Keratinocyte (primary cell): ENCODE measurements around the gene MMD2. TPM values are rescaled to one million over a fixed set of nuclear protein-coding genes. Genes with fewer than 3 reads are reported as not detected.

Source experiments
- DNase-seq: peaks from one replicate; pipeline ENCODE4 v3.0.0-alpha.2; 2011; ENCODE audit warnings: low read depth, missing footprints, low spot score
- FAIRE-seq: peaks from 2 replicates; lab custom pipeline; 2011; peaks lifted over from hg19 to GRCh38; lab: Jason Lieb, UNC
- H2AFZ ChIP-seq: 2 replicates; pipeline ENCODE4 v1.6.0; 2012; ENCODE audit warnings: low read length, control low read depth, inconsistent platforms; ENCODE audit not compliant: control insufficient read depth
- H3K27ac ChIP-seq: 2 replicates; pipeline ENCODE4 v1.5.1; 2011; ENCODE audit warnings: low read length; ENCODE audit not compliant: control insufficient read depth, insufficient read depth
- H3K27me3 ChIP-seq: 3 replicates; pipeline ENCODE4 v1.6.0; 2011; ENCODE audit warnings: low read length; ENCODE audit not compliant: control insufficient read depth, insufficient read depth; ENCODE audit errors: extremely low read depth
- H3K36me3 ChIP-seq, 2 experiments: 2 replicates in 1 of 2; 3 replicates in 1 of 2; pipeline ENCODE4 v1.5.1; 2011; ENCODE audit warnings: low read length in 2 of 2, mild to moderate bottlenecking in 1 of 2; ENCODE audit not compliant: control insufficient read depth in 2 of 2, insufficient read depth in 2 of 2; ENCODE audit errors: extremely low read depth in 1 of 2
- H3K4me1 ChIP-seq: 3 replicates; pipeline ENCODE4 v1.5.1; 2011; ENCODE audit warnings: low read length; ENCODE audit not compliant: control insufficient read depth, insufficient read depth; ENCODE audit errors: extremely low read depth
- H3K4me2 ChIP-seq: 3 replicates; pipeline ENCODE4 v1.6.0; 2011; ENCODE audit warnings: low read depth, low read length; ENCODE audit not compliant: control insufficient read depth, insufficient read depth; ENCODE audit errors: extremely low read depth
- H3K4me3 ChIP-seq, 3 experiments: fragments of 200-600 bp in 1 of 3; sonication (generic) in 1 of 3; 2 replicates in 2 of 3; 3 replicates in 1 of 3; pipeline ENCODE4 v1.5.1; 2011 to 2016; ENCODE audit warnings: low read length in 3 of 3, mild to moderate bottlenecking in 3 of 3, control low read depth in 2 of 3, inconsistent platforms in 1 of 3, low read depth in 1 of 3, mixed read lengths in 1 of 3, mixed run types in 1 of 3, moderate library complexity in 1 of 3; ENCODE audit not compliant: control insufficient read depth in 2 of 3, insufficient read depth in 2 of 3; ENCODE audit errors: extremely low read depth in 1 of 3
- H3K79me2 ChIP-seq: 2 replicates; pipeline ENCODE4 v1.6.0; 2012; ENCODE audit warnings: low read length; ENCODE audit not compliant: control insufficient read depth, insufficient read depth
- H3K9ac ChIP-seq: 3 replicates; pipeline ENCODE4 v1.6.0; 2011; ENCODE audit warnings: low read length; ENCODE audit not compliant: control insufficient read depth, insufficient read depth; ENCODE audit errors: extremely low read depth
- H3K9me1 ChIP-seq: 3 replicates; pipeline ENCODE4 v1.6.0; 2011; ENCODE audit warnings: low read length; ENCODE audit not compliant: control insufficient read depth, insufficient read depth; ENCODE audit errors: extremely low read depth
- H3K9me3 ChIP-seq: 2 replicates; pipeline ENCODE4 v1.5.1; 2012; ENCODE audit warnings: low read depth, low read length; ENCODE audit not compliant: control insufficient read depth
- H4K20me1 ChIP-seq: 3 replicates; pipeline ENCODE4 v1.6.0; 2011; ENCODE audit warnings: low read length; ENCODE audit not compliant: control insufficient read depth, insufficient read depth; ENCODE audit errors: extremely low read depth
- CTCF ChIP-seq, 3 experiments: IDR thresholded peaks in 1 of 3; conservative IDR thresholded peaks in 1 of 3; optimal IDR thresholded peaks in 1 of 3; 2 replicates in 2 of 3; 3 replicates in 1 of 3; pipeline versions ENCODE3 to v1.5.1; 2011; ENCODE audit warnings: low read length in 3 of 3, mild to moderate bottlenecking in 3 of 3, moderate library complexity in 2 of 3, control low read depth in 1 of 3, inconsistent platforms in 1 of 3; ENCODE audit not compliant: insufficient read depth in 2 of 3; ENCODE audit errors: extremely low read depth in 1 of 3
- EZH2 ChIP-seq: IDR thresholded peaks from one replicate; pipeline ENCODE4 v1.6.1; 2012; ENCODE audit warnings: inconsistent platforms, mild to moderate bottlenecking, low read length, moderate library complexity
- dilution Hi-C: fragments of 300-500 bp; cut with MboI; formaldehyde crosslinking; loops from one replicate; pipeline ENCODE4 v1.7.0; 2020; ENCODE audit warnings: low sequenced_read_pairs; ENCODE audit not compliant: extremely low pct_ligation_motif_present
- polyA plus RNA-seq, 5 experiments: library from polyadenylated mRNA; depleted of rRNA in 3 of 5; stranded (reverse) in 3 of 5; stranded (forward) in 1 of 5; unstranded in 1 of 5; fragments of >200 nt; gene quantifications; 1 replicate in 1 of 5; 2 replicates in 3 of 5; 3 replicates in 1 of 5; pipeline versions ENCODE4 v1.2.1 to v1.2.3, GENCODE V29; 2011 to 2012; ENCODE audit warnings: missing spikeins in 2 of 5, low read depth in 1 of 5, low replicate concordance in 1 of 5

MMD2 gene
- polyA plus RNA-seq, 1 donor (not counting 4 experiments of a cell fraction or from before 2014, with no cell fraction given) = not detected

DNA sequence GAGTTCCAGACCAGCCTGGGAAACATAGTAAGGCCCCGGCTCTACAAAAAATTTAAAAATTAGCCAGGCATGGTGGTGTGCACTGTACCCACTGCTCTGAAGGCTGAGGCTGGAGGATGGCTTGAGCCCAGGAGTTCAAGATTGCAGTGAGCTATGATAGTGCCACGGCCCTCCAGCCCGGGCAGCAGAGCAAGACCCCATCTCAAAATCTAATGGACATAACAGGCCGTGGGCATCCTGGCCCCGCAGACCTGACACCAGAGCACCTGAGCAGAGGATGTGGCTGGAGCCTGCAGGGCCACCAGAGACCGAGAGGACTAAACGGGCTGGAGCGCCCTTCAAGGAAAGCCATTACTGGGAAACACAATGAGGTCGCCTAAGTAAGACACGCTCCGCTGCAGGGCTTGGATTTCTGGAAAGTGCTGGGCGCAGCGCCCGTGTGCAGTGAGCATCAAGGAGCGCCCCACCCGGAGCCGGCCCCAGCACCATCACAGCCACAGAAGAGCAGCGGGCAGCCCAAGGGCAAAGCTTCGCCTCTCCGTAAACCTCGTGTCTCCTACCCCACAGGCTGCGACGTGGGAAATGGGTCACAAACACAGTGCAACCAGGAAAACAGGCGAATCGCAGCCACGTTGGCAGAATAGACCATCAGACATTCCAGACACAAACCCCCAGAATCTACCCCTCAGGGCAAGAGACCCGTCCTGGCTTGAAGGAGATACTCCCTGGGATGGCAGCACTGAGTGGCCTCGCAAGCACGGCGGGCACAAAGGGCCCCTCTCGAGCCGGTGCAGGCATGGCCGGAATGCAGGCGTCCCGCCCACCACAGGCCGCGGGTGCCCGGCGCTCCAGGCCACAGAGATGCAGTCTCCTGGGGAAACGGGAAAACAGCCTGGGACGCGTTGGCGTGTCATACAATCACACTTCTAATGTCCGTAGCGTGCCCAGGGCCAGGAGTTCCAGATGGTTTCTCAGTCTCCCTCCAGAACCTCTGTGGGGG, 80.4 kb downstream of the MMD2 start:
- peaks cover 5% of the 10 kb centered on the region for H3K4me1 ChIP-seq
- dilution Hi-C loops = no loop called here

DNA sequence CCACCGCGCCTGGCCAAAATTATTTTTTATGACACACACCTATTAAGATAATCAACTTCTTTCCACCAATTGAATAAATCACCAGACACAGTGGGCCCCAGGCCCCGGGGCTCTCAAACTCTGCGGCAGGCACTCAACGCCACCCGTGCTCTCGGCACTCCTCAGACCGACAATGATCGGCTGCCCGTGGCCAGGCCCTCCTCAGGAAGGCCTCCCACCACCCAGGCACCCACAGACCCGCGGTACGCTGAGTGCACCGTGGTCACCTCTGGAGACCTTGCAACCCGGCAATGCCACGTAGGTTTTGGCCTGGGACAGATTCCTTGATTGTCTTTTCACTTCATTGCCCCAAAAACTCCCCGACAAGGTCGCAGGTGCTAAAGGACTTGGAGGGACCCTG, 82.4 kb downstream of the MMD2 start:
- no peaks in the 10 kb centered on the region for H3K4me1 ChIP-seq
- H3K9me3 ChIP-seq = no peaks in the 10 kb centered on the region
- H4K20me1 ChIP-seq = no peaks in the 10 kb centered on the region
- H3K36me3 ChIP-seq = no peaks in the 10 kb centered on the region
- no peak for TF ChIP-seq CTCF (optimal IDR thresholded peaks at IDR 0.05 in 1 of 3, IDR thresholded peaks at IDR 0.05 in 1 of 3, conservative IDR thresholded peaks at IDR 0.05 in 1 of 3; ENCODE audit: extremely low read depth in 1 of 3, insufficient read depth in 2 of 3, low read length in 3 of 3)
- TF ChIP-seq EZH2 = no peak
- DNase-seq = no peak
- no peak overlapping the region for H3K4me2 ChIP-seq
- dilution Hi-C loops = no loop called here
- peaks cover 15% of the 10 kb centered on the region for H3K27me3 ChIP-seq
- no peak for FAIRE-seq
- H3K9ac ChIP-seq = no peak overlapping the region
- no peak overlapping the region for H2AFZ ChIP-seq
- no peaks in the 10 kb centered on the region for H3K9me1 ChIP-seq
- no peaks in the 10 kb centered on the region for H3K79me2 ChIP-seq
- no peak overlapping the region for H3K27ac ChIP-seq
- no peak overlapping the region for H3K4me3 ChIP-seq

More for the DNA sequence above, 80.4 kb downstream of the MMD2 start:
- no peaks in the 10 kb centered on the region for H3K79me2 ChIP-seq
- peaks cover 34% of the 10 kb centered on the region for H3K27me3 ChIP-seq
- TF ChIP-seq CTCF (optimal IDR thresholded peaks at IDR 0.05 in 1 of 3, IDR thresholded peaks at IDR 0.05 in 1 of 3, conservative IDR thresholded peaks at IDR 0.05 in 1 of 3; ENCODE audit: extremely low read depth in 1 of 3, insufficient read depth in 2 of 3, low read length in 3 of 3) (no peak), EZH2 (no peak)
- no peak overlapping the region for H3K4me3 ChIP-seq
- H3K9me1 ChIP-seq = no peaks in the 10 kb centered on the region
- H3K4me2 ChIP-seq = no peak overlapping the region
- H3K27ac ChIP-seq = no peak overlapping the region
- no peaks in the 10 kb centered on the region for H4K20me1 ChIP-seq
- H2AFZ ChIP-seq = no peak overlapping the region
- no peak for FAIRE-seq
- DNase-seq = no peak
- H3K36me3 ChIP-seq = no peaks in the 10 kb centered on the region
- no peaks in the 10 kb centered on the region for H3K9me3 ChIP-seq
- H3K9ac ChIP-seq = no peak overlapping the region
